ENCODE measurements around the gene NNMT. TPM values are rescaled to one million over a fixed set of nuclear protein-coding genes. Genes with fewer than 3 reads are reported as not detected.
A peak's percentile ranks its signal among the peaks of the same experiment; 100 is the strongest.

The NNMT gene
- total and polyA plus RNA-seq, 7 donors, result 165 to 3,089 (median 751) TPM

- Histone ChIP-seq H3K36me3 (ENCODE audit: insufficient read depth in 1 of 2, low read depth in 1 of 2) (no peaks in the 10 kb centered on the region), H3K4me1 (no peaks in the 10 kb centered on the region), H3K27ac (no peak overlapping the region), H3K4me3 (no peak overlapping the region), H3K9me3 (no peaks in the 10 kb centered on the region), H3K27me3 (ENCODE audit: insufficient read depth in 3 of 3, low read length in 2 of 3) (peaks cover 0 to 3% (median 0%) of the 10 kb centered on the region in 3 donors)
- WGBS, 3 donors, result 80 to 82% (median 81%) methylated on average over 2 of the region's 2 CpGs
- intact Hi-C loops (cut with DNase I), result no loop called here
- TF ChIP-seq CTCF (IDR thresholded peaks at IDR 0.05), result no peak
- ATAC-seq, result no peak
- DNase-seq, result no peak
Observed at GRCh38 chr11:114271316-114271715, 24.9 kb upstream of the NNMT start.

GRCh38 chr11:114272311-114272710 lies 23.9 kb upstream of the NNMT start:
- H3K27ac ChIP-seq, result no peak overlapping the region
- no peaks in the 10 kb centered on the region for H3K36me3 ChIP-seq (ENCODE audit: insufficient read depth in 1 of 2, low read depth in 1 of 2)
- no peaks in the 10 kb centered on the region for H3K9me3 ChIP-seq
- H3K4me1 ChIP-seq, result no peaks in the 10 kb centered on the region
- H3K27me3 ChIP-seq (ENCODE audit: insufficient read depth in 3 of 3, low read length in 2 of 3), result peaks cover 0 to 3% (median 0%) of the 10 kb centered on the region in 3 donors
- intact Hi-C loops (cut with DNase I), result no loop called here
- DNase-seq, result no peak
- 81 to 87% (median 85%) methylated on average over 4 of the region's 4 CpGs for WGBS, 3 donors
- no peak for TF ChIP-seq CTCF (IDR thresholded peaks at IDR 0.05)
- no peak for ATAC-seq
- H3K4me3 ChIP-seq, result no peak overlapping the region

GRCh38 chr11:114273071-114273470 lies 23.1 kb upstream of the NNMT start:
- Histone ChIP-seq H3K4me3 (no peak overlapping the region), H3K9me3 (no peaks in the 10 kb centered on the region), H3K27me3 (ENCODE audit: insufficient read depth in 3 of 3, low read length in 2 of 3) (peaks cover 0 to 3% (median 0%) of the 10 kb centered on the region in 3 donors), H3K36me3 (ENCODE audit: insufficient read depth in 1 of 2, low read depth in 1 of 2) (no peaks in the 10 kb centered on the region), H3K27ac (no peak overlapping the region), H3K4me1 (no peaks in the 10 kb centered on the region)
- DNase-seq (no peak), ATAC-seq (no peak)
- TF ChIP-seq CTCF (IDR thresholded peaks at IDR 0.05), result no peak
- intact Hi-C loops (cut with DNase I), result no loop called here
- 88 to 93% (median 90%) methylated on average over 3 of the region's 3 CpGs for WGBS, 3 donors

- ATAC-seq, result no peak
- DNase-seq, result no peak
- TF ChIP-seq CTCF (IDR thresholded peaks at IDR 0.05), result no peak
- intact Hi-C loops (cut with DNase I), result no loop called here
- Histone ChIP-seq H3K27me3 (ENCODE audit: insufficient read depth in 3 of 3, low read length in 2 of 3) (peaks cover 0 to 3% (median 0%) of the 10 kb centered on the region in 3 donors), H3K9me3 (no peaks in the 10 kb centered on the region), H3K36me3 (ENCODE audit: insufficient read depth in 1 of 2, low read depth in 1 of 2) (no peaks in the 10 kb centered on the region), H3K4me1 (no peaks in the 10 kb centered on the region), H3K4me3 (no peak overlapping the region), H3K27ac (no peak overlapping the region)
- 82 to 88% (median 86%) methylated on average over 5 of the region's 5 CpGs for WGBS, 3 donors
Observed at GRCh38 chr11:114273890-114274635, 22.1 kb upstream of the NNMT start.

- Histone ChIP-seq H3K4me3 (no peak overlapping the region), H3K4me1 (no peaks in the 10 kb centered on the region), H3K27me3 (ENCODE audit: insufficient read depth in 3 of 3, low read length in 2 of 3) (peaks cover 0 to 6% (median 0%) of the 10 kb centered on the region in 3 donors), H3K36me3 (ENCODE audit: insufficient read depth in 1 of 2, low read depth in 1 of 2) (no peaks in the 10 kb centered on the region), H3K9me3 (no peaks in the 10 kb centered on the region), H3K27ac (no peak overlapping the region)
- 64 to 71% (median 69%) methylated on average over 3 of the region's 3 CpGs for WGBS, 3 donors
- TF ChIP-seq CTCF (IDR thresholded peaks at IDR 0.05), result no peak
- no peak for DNase-seq
- intact Hi-C loops (cut with DNase I), result no loop called here
- ATAC-seq, result peak in 1 of 4 donors; percentile 13
Observed at GRCh38 chr11:114274637-114275036, 21.6 kb upstream of the NNMT start.

Measured in psoas muscle (tissue), 8 donors.